ENCODE data around the gene SEMA4C. TPM values are rescaled to one million over a fixed set of nuclear protein-coding genes. Genes with fewer than 3 reads are reported as not detected.
"Not testable (repeated sequence)": the region's sequence is repeated elsewhere in the genome, so short reads cannot be mapped to it uniquely, and the experiment has no call there.

SEMA4C gene
- polyA plus RNA-seq, 1 experiment = 16.8 TPM

GRCh38 chr2:96863575-96864342 is 6.1 kb downstream of the SEMA4C start:
- Histone ChIP-seq H3K27ac (ENCODE audit: low read depth, low read length) (no peak overlapping the region), H3K9me3 (ENCODE audit: control insufficient read depth, insufficient read depth, low read length) (no peaks in the 10 kb centered on the region; the same call in 1 of the 2 replicates), H3K27me3 (ENCODE audit: control insufficient read depth, insufficient read depth, low read length) (no peaks in the 10 kb centered on the region), H3K4me3 (ENCODE audit: low read depth, low read length) (no peak overlapping the region)
- no peak for DNase-seq (ENCODE audit: low read depth, low spot score)
- ChIA-PET CTCF (no interaction called here), POLR2A (no interaction called here)
- no peak for TF ChIP-seq CTCF (IDR thresholded peaks at IDR 0.05; ENCODE audit: low read depth, low read length)

GRCh38 chr2:96863056-96863455 is 6.8 kb downstream of the SEMA4C start:
- CTCF ChIA-PET; H3K4me3 ChIP-seq (ENCODE audit: low read depth, low read length); H3K27ac ChIP-seq (ENCODE audit: low read depth, low read length); H3K27me3 ChIP-seq (ENCODE audit: control insufficient read depth, insufficient read depth, low read length); DNase-seq (ENCODE audit: low read depth, low spot score); H3K9me3 ChIP-seq (ENCODE audit: control insufficient read depth, insufficient read depth, low read length); POLR2A ChIA-PET: not testable (repeated sequence)

GRCh38 chr2:96861074-96861473 is 8.8 kb downstream of the SEMA4C start:
- Histone ChIP-seq H3K9me3 (ENCODE audit: control insufficient read depth, insufficient read depth, low read length) (no peaks in the 10 kb centered on the region; the same call in 1 of the 2 replicates), H3K27me3 (ENCODE audit: control insufficient read depth, insufficient read depth, low read length) (no peaks in the 10 kb centered on the region), H3K4me3 (ENCODE audit: low read depth, low read length) (no peak overlapping the region), H3K27ac (ENCODE audit: low read depth, low read length) (no peak overlapping the region)
- CTCF ChIA-PET = interaction anchor here (1.1 kb wide), 1 partner anchor 90 kb away, joined by 4 read pairs; no protein-coding TSS in a partner anchor
- no peak for DNase-seq (ENCODE audit: low read depth, low spot score)
- POLR2A ChIA-PET = no interaction called here
- TF ChIP-seq CTCF (IDR thresholded peaks at IDR 0.05; ENCODE audit: low read depth, low read length) = no peak

GRCh38 chr2:96860065-96861029 is 9.5 kb downstream of the SEMA4C start:
- no peak overlapping the region for H3K4me3 ChIP-seq (ENCODE audit: low read depth, low read length)
- ChIA-PET POLR2A (interaction anchor here (0.9 kb wide), 1 partner anchor 8 kb away, joined by 8 read pairs; no protein-coding TSS in a partner anchor), CTCF (interaction anchor here (1.1 to 4.6 kb wide), 2 partner anchors 91 to 92 kb away, joined by 4 to 51 read pairs; no protein-coding TSS in a partner anchor)
- DNase-seq (ENCODE audit: low read depth, low spot score) = no peak
- no peaks in the 10 kb centered on the region; the same call in 1 of the 2 replicates for H3K9me3 ChIP-seq (ENCODE audit: control insufficient read depth, insufficient read depth, low read length)
- no peak overlapping the region for H3K27ac ChIP-seq (ENCODE audit: low read depth, low read length)
- no peaks in the 10 kb centered on the region for H3K27me3 ChIP-seq (ENCODE audit: control insufficient read depth, insufficient read depth, low read length)
- no peak for TF ChIP-seq CTCF (IDR thresholded peaks at IDR 0.05; ENCODE audit: low read depth, low read length)

- H3K4me3 ChIP-seq (ENCODE audit: low read depth, low read length) = no peak overlapping the region
- TF ChIP-seq CTCF (IDR thresholded peaks at IDR 0.05; ENCODE audit: low read depth, low read length) = no peak
- H3K9me3 ChIP-seq (ENCODE audit: control insufficient read depth, insufficient read depth, low read length) = no peaks in the 10 kb centered on the region; the same call in 1 of the 2 replicates
- no peaks in the 10 kb centered on the region for H3K27me3 ChIP-seq (ENCODE audit: control insufficient read depth, insufficient read depth, low read length)
- no peak overlapping the region for H3K27ac ChIP-seq (ENCODE audit: low read depth, low read length)
- ChIA-PET CTCF (interaction anchor here (4.6 kb wide), 2 partner anchors 93 to 102 kb away, joined by 39 to 51 read pairs; no protein-coding TSS in a partner anchor), POLR2A (no interaction called here)
- no peak for DNase-seq (ENCODE audit: low read depth, low spot score)
Observed at GRCh38 chr2:96859681-96860064, 10.2 kb downstream of the SEMA4C start.
